ENCODE data around the gene APCDD1L.

- no peak for TF ChIP-seq CTCF (IDR thresholded peaks at IDR 0.05; ENCODE audit: insufficient read depth, low read length, poor library complexity, severe bottlenecking)
- TF ChIP-seq EZH2phosphoT487 (conservative IDR thresholded peaks at IDR 0.05; ENCODE audit: low read length), result no peak
These were observed 10.6 kb downstream of the APCDD1L start for GRCh38 chr20:58504566-58504965.
